Measurements from ENCODE around the gene SOX13. TPM values are rescaled to one million over a fixed set of nuclear protein-coding genes. Genes with fewer than 3 reads are reported as not detected.

Gene SOX13
- total and polyA plus RNA-seq, 9 donors: 12.0 to 43.0 (median 21.8) TPM

GRCh38 chr1:204085876-204086275 lies 13.0 kb downstream of the SOX13 start:
- peaks cover 24% of the 10 kb centered on the region for H3K4me1 ChIP-seq (ENCODE audit: insufficient read depth)
- H3K36me3 ChIP-seq: no peaks in the 10 kb centered on the region
- H3K9me3 ChIP-seq: no peaks in the 10 kb centered on the region
- H3K27me3 ChIP-seq: no peaks in the 10 kb centered on the region
- WGBS, 3 donors: 73 to 82% (median 80%) methylated on average over 7 of the region's 7 CpGs
- intact Hi-C loops (cut with DNase I): no loop called here
- no peak overlapping the region for H3K27ac ChIP-seq
- TF ChIP-seq POLR2A (IDR thresholded peaks at IDR 0.05): no peak
- no peak for DNase-seq
- H3K4me3 ChIP-seq: no peak overlapping the region

- Histone ChIP-seq H3K36me3 (no peaks in the 10 kb centered on the region), H3K27ac (peak overlapping the region in 1 of 2 donors; percentile 70), H3K4me3 (no peak overlapping the region), H3K9me3 (no peaks in the 10 kb centered on the region), H3K4me1 (ENCODE audit: insufficient read depth) (peaks cover 24% of the 10 kb centered on the region), H3K27me3 (no peaks in the 10 kb centered on the region)
- intact Hi-C loops (cut with DNase I): no loop called here
- TF ChIP-seq CTCF (IDR thresholded peaks at IDR 0.05): no peak
- WGBS, 3 donors: 79 to 88% (median 87%) methylated on average over 8 of the region's 8 CpGs
- DNase-seq: no peak
Measured at GRCh38 chr1:204087181-204087892, 14.4 kb downstream of the SOX13 start.

GRCh38 chr1:204087893-204088528 lies 15.1 kb downstream of the SOX13 start:
- DNase-seq: peak; percentile 48 to 73 (median 57)
- WGBS, 3 donors: 39 to 64% (median 52%) methylated on average over 7 of the region's 7 CpGs
- Histone ChIP-seq H3K27me3 (no peaks in the 10 kb centered on the region), H3K4me3 (peak overlapping the region; percentile 21), H3K27ac (peak overlapping the region in 1 of 2 donors; percentile 70), H3K36me3 (no peaks in the 10 kb centered on the region), H3K4me1 (ENCODE audit: insufficient read depth) (peaks cover 24% of the 10 kb centered on the region), H3K9me3 (no peaks in the 10 kb centered on the region)
- no peak for TF ChIP-seq EP300 (IDR thresholded peaks at IDR 0.05)
- TF ChIP-seq CTCF (IDR thresholded peaks at IDR 0.05): no peak
- TF ChIP-seq POLR2A (IDR thresholded peaks at IDR 0.05): no peak
- intact Hi-C loops (cut with DNase I): no loop called here

GRCh38 chr1:204088596-204088995 lies 15.7 kb downstream of the SOX13 start:
- TF ChIP-seq CTCF (IDR thresholded peaks at IDR 0.05) (no peak), POLR2A (IDR thresholded peaks at IDR 0.05) (no peak), EP300 (IDR thresholded peaks at IDR 0.05) (no peak)
- intact Hi-C loops (cut with DNase I): no loop called here

More at GRCh38 chr1:204088596-204088995, 15.7 kb downstream of the SOX13 start:
- Histone ChIP-seq H3K27me3 (no peaks in the 10 kb centered on the region), H3K4me1 (ENCODE audit: insufficient read depth) (peaks cover 24% of the 10 kb centered on the region), H3K9me3 (no peaks in the 10 kb centered on the region), H3K27ac (peak overlapping the region; percentile 43 to 58), H3K4me3 (peak overlapping the region; percentile 21), H3K36me3 (no peaks in the 10 kb centered on the region)
- 34 to 69% (median 56%) methylated on average over 8 of the region's 8 CpGs for WGBS, 3 donors
- DNase-seq: no peak
